ENCODE data around the gene ROBO1.
"Not testable (repeated sequence)": the region's sequence is repeated elsewhere in the genome, so short reads cannot be mapped to it uniquely, and the experiment has no call there.

ROBO1 gene

GRCh38 chr3:79558943-79559342 lies 208.9 kb downstream of the ROBO1 start:
- DNase-seq (ENCODE audit: low read depth in 2 of 3, low spot score in 2 of 3), result no peak

DNA sequence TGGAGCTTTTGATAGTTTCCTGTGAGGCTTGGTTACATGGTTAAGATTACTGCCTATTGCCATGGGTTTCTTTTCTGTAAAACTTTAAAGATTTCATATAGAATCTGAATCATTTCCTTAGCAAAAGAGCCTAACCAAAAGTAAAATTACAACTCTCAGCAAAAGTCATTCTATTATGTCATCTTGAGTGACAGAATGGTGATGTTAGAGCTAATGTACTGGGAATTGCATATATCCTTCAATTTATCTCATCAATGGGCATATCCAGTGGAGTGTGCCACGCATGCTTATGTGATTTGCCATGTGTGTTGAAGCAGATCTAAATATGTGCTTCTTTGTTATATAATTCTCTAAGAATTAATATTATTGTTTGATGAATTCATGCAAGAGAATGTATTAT lies 212.1 kb downstream of the ROBO1 start:
- no peak for DNase-seq (ENCODE audit: low read depth in 2 of 3, low spot score in 2 of 3)

DNA sequence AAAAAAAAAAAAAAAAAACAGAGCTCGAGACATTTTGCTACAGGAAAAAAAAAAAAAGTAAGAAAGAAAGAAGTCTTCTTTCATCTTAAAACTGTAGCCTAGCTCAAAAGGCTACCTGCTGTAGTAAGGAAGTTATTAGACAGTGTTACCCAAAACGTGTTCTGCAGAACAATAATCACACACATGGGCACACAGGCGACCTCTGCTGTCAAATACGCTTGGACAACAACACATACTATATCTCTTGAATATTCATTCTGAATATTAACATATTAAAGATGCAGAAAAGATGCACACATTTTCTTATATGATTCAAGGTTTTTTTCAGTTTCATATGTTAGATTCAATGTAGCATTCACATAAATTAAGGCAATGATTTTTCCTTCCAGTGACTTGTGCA lies 215.8 kb downstream of the ROBO1 start:
- no peak for DNase-seq (ENCODE audit: low read depth in 2 of 3, low spot score in 2 of 3)

GRCh38 chr3:79551321-79551892 lies 216.4 kb downstream of the ROBO1 start:
- no peak for DNase-seq (ENCODE audit: low read depth in 2 of 3, low spot score in 2 of 3)

DNA sequence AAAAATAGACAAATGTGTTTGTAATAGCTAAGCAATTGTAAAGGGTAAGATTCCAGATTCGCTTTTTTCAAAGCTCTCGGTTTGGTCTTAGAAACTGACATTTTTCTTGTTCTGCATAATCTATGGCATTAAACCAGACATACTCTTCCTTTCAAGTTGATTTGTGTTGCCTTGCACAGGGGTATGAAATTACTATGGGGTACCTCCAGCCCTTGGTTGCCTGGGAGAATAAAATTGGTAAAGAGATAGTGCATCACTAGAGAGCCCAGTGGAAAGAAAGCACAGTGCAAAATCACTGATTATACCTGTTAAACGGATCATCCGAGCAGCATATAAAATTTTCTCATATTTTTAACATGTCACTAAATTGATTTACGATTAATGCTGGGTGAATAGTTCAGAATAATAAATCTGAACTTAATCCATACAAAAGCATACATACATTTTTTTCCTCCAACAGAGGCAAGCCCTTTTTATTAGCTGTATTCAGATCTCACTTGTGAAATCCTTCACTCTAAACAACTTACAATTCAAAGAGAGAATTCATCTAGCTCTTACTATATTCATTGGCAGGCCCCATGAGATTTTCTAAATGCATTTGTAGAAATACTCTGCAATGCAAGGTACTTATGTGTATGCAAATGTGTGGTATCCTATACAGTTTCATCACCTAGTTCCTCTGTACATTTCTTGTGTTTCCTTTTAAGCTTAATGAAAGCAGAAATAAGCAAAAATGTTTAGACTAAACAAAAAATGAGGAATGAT lies 224.4 kb downstream of the ROBO1 start:
- no peak for DNase-seq (ENCODE audit: low read depth in 2 of 3, low spot score in 2 of 3)

- no peak for DNase-seq (ENCODE audit: low read depth in 2 of 3, low spot score in 2 of 3)
Observed at GRCh38 chr3:79534727-79535126, 233.1 kb downstream of the ROBO1 start.

- DNase-seq (ENCODE audit: low read depth in 2 of 3, low spot score in 2 of 3), result no peak
Observed at GRCh38 chr3:79531566-79532295, 236.1 kb downstream of the ROBO1 start.

GRCh38 chr3:79521221-79521848 lies 246.5 kb downstream of the ROBO1 start:
- no peak for DNase-seq (ENCODE audit: low read depth in 2 of 3, low spot score in 2 of 3)

DNA sequence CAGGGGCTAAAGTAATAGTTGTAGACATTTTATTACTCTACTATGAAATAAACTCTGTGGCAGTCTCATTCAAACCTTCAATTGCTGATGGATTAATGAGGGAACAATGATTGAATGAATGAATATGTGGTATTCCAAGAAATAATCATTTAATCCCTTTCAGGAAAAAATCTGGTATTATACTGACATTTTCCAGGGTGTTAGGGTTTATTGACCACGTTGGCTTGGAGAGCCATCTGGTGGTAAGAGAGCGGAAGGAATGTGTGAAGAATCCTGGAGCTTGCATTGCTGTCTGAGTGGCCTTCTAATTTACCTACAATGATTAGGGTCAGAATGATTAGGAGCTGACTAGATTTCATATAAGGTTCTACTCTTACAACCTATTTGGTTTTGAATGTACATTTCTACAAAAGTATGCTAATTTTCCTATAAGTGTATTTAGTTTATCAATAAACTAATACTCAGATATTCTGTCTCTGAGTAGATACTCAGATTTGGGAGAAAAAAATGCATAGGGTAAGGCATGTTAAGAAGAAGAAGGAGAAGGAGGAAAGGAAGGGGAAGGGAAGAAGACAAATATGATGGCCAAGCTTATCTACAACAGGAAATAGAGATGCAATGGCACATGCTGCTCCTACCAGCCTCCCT lies 249.9 kb downstream of the ROBO1 start:
- no peak for DNase-seq (ENCODE audit: low read depth in 2 of 3, low spot score in 2 of 3)

- DNase-seq (ENCODE audit: low read depth in 2 of 3, low spot score in 2 of 3), result no peak
Observed at GRCh38 chr3:79516795-79517194, 251.0 kb downstream of the ROBO1 start.

DNA sequence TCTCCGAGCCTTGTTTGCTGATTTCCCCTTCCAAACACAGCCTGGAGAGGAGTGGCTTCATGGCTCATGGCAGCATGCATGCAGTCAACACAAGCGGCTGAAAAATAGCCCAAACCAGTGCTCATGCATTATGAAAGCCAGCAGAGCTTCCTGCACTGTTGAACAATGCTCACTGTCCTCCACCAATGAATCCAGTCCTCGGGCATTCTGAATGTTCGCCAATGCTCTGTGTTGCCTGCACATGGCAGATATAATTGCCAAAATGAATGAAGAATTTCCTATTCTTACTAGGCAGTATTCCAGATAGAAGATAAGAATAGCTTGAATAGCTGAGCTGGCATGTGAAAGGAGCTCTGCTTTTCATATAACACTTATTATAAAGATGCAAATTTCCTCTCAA lies 252.7 kb downstream of the ROBO1 start:
- no peak for DNase-seq (ENCODE audit: low read depth in 2 of 3, low spot score in 2 of 3)

- no peak for DNase-seq (ENCODE audit: low read depth in 2 of 3, low spot score in 2 of 3)
Observed at GRCh38 chr3:79514069-79514468, 253.7 kb downstream of the ROBO1 start.

GRCh38 chr3:79506751-79507150 lies 261.0 kb downstream of the ROBO1 start:
- no peak for DNase-seq (ENCODE audit: low read depth in 2 of 3, low spot score in 2 of 3)

- DNase-seq (ENCODE audit: low read depth in 2 of 3, low spot score in 2 of 3), result not testable (repeated sequence)
Observed at GRCh38 chr3:79502216-79502681, 265.5 kb downstream of the ROBO1 start.

DNA sequence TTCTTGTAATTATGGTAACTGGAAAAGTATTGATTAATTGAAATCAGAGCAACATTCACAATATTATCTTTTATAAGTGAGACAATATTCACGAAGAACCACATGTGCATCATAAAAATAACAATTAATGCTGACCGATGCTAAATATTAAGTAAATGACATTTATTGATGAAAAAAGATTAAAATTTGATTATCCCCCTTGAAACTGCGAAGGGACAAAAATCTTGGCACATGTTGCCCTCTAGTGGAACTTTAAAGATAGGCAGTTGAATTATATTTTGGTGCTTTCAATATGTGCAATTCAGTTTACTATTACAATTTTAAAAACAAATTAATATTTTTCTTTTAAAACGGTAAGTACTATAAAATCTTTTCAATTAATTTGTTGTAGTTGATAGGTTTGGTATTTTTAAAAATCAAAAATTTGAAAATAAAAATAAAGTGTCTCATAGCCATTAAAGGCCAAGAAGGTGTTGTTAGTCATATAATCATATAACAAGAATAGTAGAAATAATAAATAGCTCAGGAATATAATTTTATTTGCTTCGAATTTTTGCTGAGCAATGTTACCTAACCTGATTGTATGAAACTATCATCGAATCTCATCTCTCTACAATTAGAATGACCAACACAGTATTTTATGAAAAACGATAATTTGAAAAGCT lies 270.2 kb downstream of the ROBO1 start:
- DNase-seq (ENCODE audit: low read depth in 2 of 3, low spot score in 2 of 3), result no peak

GRCh38 chr3:79491029-79491641 lies 276.7 kb downstream of the ROBO1 start:
- no peak for DNase-seq (ENCODE audit: low read depth in 2 of 3, low spot score in 2 of 3)

- DNase-seq (ENCODE audit: low read depth in 2 of 3, low spot score in 2 of 3), result no peak
Observed at GRCh38 chr3:79490165-79491028, 277.4 kb downstream of the ROBO1 start.

DNA sequence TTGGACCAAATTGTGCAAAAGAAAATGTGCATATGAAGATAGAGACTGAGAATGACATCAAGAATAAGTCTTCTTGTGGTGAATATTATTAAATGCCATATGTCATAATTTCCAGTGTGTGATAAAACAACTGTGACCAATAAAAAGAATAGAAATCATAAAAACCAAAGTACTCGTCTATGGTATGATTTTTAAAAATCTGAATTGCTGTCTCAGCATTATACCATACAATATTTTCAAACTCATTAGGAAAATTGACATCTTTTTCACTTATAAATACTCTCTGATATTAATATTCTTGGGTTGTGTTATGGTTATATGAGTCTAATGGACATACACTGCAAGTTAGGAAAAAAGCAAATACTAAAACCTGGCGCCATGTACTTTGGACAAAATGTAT lies 279.4 kb downstream of the ROBO1 start:
- no peak for DNase-seq (ENCODE audit: low read depth in 2 of 3, low spot score in 2 of 3)

DNA sequence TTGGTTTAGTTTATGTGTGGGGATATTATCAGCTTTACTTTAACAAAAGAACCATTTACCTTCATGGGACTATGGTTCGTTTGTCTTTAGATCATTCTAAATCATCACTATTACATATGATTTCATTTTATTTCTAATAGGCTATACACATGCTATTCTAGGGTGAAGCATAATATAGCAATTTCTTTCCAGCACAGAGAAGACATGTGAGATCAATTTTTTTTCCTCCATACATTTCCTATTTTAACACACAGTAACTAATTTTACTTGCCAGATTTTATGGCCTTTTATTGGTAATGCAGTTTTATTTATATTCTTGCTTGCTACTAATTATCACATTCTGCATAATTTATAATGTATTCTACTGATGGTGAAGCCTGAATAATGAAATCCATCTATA lies 287.1 kb downstream of the ROBO1 start:
- DNase-seq (ENCODE audit: low read depth in 2 of 3, low spot score in 2 of 3), result no peak

Measured in activated CD8-positive, alpha-beta memory T cell treated with anti-CD3 and anti-CD28 coated beads for 48 hours (primary cell).